ENCODE results near the gene DDX60.

DNA sequence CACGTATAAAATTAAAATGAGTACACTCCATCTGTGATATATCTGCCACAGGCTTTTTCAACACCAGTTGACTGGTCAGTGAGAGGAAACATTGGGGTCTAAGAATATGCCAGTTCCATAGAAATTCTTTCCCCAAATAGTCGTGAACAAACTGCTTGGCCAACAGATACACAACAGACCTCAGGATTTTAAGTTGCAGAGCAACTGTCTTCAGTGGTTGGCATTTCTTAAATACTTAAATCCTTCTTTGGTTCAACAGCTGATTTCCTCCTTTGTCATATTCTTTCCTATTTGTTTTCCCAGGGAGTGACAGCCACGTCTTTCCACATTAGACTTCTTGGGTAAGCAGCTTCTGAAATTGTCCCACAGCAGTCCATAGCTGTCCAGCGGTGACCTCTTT lies 7.0 kb upstream of the DDX60 start:
- TF ChIP-seq POLR2A (IDR thresholded peaks at IDR 0.05; ENCODE audit: low read depth, low read length) (no peak), POLR2AphosphoS5 (IDR thresholded peaks at IDR 0.05; ENCODE audit: low read depth, low read length) (no peak), TAF1 (IDR thresholded peaks at IDR 0.05; ENCODE audit: low read depth, low read length) (no peak), POU2F2 (IDR thresholded peaks at IDR 0.05; ENCODE audit: low read depth, low read length) (no peak)
